ENCODE data around the gene ARL6IP5. TPM values are rescaled to one million over a fixed set of nuclear protein-coding genes. Genes with fewer than 3 reads are reported as not detected.

ARL6IP5 gene
- total and polyA plus RNA-seq, 9 of the 15 experiments (the other 6 are each of a cell fraction or from before 2014, with no cell fraction given) = 10.3 to 54.0 (median 12.7) TPM

DNA sequence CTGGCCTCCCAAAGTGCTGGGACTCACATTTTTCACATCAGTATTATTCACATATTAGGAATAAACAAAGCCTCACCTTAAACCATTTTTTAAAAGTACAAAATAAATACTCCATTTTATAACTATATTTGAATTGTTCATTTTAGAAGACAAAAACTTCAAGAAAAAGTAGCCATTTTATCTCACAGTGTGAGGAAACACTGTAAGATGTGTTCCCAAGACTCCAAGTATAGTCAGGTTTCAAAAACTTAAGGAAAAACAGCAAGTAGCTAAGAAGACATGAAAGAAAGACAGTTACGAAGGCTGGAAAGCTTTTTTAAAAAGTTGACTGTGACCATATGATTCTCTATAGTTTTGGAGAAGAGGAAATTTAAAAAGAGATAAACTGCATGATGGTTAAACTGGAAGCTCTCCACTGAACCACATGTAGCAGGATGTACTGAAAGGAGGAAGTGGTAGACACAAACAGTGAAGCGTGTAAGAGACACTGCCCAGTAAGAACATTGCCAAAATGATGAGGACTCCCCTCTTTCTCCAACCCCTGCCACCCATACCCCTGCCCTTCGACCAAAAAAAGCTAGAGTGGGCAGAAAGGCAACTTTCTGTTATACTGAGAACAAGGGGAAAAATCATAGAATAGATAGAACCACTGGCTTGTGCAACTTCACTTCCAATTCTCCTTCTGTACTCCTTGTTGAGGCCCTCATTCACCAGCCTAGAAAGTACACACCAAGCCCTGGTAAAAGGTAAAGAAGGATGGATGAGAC lies 26.4 kb upstream of the ARL6IP5 start:
- Histone ChIP-seq H3K79me2 (ENCODE audit: control insufficient read depth, insufficient read depth, low read length) (no peaks in the 10 kb centered on the region), H3K36me3 (ENCODE audit: control insufficient read depth, insufficient read depth, low read length) (peaks cover 69% of the 10 kb centered on the region), H3K9me1 (ENCODE audit: control insufficient read depth, insufficient read depth, low read length) (no peaks in the 10 kb centered on the region), H4K20me1 (replicated peaks; ENCODE audit: control insufficient read depth, insufficient read depth, low read length) (no peaks in the 10 kb centered on the region), H3K9me3 (replicated peaks; ENCODE audit: control insufficient read depth, insufficient read depth, low read depth, low read length) (no peaks in the 10 kb centered on the region), H3K27me3 (ENCODE audit: control insufficient read depth in 2 of 2, insufficient read depth in 2 of 2, low read length in 2 of 2) (no peaks in the 10 kb centered on the region), H3K4me2 (ENCODE audit: insufficient read depth, low read length) (no peak overlapping the region), H3K4me1 (replicated peaks in 1 of 2; ENCODE audit: control insufficient read depth in 2 of 2, insufficient read depth in 2 of 2, low read length in 2 of 2) (no peaks in the 10 kb centered on the region), H3K9ac (ENCODE audit: insufficient read depth in 1 of 2, low read depth in 2 of 2, low read length in 2 of 2) (no peak overlapping the region), H3K4me3 (no peak overlapping the region), H2AFZ (ENCODE audit: low read depth, low read length) (no peak overlapping the region), H3K27ac (ENCODE audit: extremely low read depth, low read depth, low read length) (no peak overlapping the region)
- FAIRE-seq (no peak), ATAC-seq (no peak), DNase-seq (ENCODE audit: extremely low read depth in 1 of 4, low spot score in 3 of 4) (no peak)
- no peak for TF ChIP-seq ZNF23 (CRISPR knock-in tag; IDR thresholded peaks at IDR 0.05)
- TF ChIP-seq, protein P1, sequence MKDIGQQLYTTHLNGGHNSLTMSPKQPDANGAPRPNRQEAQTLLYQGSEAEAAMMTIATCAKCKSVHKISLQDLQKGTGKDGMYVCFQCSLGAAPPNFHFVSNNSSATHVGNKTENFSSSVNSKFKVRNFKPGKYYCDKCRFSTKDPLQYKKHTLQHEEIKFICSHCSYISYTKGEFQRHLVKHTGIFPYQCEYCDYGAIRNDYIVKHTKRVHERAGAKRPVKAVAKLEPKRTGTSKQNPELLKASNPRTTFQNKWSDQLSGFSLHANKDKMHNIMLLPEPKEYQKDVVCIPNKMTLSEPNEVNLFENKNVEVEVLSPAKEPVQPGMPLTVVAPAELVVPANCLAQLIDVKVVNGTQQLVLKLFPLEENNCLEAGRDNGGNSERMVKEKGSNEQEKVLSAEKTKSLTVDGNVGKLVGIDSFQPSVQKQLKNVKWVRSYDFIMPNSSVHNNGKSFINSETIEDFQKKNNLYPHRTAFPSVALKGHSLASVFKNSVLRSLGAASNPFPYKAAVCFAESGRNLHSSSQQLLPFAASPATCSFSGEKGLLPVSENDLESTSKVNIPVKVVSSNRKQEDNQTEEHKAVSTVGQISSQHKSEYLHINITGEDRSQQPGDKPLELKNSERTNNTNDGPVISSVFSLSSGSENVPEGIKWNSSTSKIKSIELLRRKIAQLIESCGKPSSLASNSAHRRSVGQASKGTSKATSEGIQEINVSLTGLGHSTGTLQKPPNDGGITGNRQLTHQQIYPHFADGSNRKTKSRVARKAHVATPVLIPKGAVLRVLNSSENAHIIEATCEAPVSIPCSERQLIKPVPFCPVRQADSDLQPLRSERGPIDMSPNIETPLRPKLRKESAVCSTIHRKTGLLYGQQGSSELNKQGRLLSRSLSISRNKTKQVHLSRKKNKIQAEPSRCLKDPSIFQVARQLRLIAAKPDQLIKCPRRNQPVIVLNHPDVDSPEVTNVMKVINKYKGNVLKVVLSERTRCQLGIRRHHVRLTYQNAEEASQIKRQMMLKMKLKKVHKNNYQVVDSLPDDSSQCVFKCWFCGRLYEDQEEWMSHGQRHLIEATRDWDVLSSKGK (CRISPR knock-in tag; IDR thresholded peaks at IDR 0.05) = no peak
- TF ChIP-seq, protein P2, sequence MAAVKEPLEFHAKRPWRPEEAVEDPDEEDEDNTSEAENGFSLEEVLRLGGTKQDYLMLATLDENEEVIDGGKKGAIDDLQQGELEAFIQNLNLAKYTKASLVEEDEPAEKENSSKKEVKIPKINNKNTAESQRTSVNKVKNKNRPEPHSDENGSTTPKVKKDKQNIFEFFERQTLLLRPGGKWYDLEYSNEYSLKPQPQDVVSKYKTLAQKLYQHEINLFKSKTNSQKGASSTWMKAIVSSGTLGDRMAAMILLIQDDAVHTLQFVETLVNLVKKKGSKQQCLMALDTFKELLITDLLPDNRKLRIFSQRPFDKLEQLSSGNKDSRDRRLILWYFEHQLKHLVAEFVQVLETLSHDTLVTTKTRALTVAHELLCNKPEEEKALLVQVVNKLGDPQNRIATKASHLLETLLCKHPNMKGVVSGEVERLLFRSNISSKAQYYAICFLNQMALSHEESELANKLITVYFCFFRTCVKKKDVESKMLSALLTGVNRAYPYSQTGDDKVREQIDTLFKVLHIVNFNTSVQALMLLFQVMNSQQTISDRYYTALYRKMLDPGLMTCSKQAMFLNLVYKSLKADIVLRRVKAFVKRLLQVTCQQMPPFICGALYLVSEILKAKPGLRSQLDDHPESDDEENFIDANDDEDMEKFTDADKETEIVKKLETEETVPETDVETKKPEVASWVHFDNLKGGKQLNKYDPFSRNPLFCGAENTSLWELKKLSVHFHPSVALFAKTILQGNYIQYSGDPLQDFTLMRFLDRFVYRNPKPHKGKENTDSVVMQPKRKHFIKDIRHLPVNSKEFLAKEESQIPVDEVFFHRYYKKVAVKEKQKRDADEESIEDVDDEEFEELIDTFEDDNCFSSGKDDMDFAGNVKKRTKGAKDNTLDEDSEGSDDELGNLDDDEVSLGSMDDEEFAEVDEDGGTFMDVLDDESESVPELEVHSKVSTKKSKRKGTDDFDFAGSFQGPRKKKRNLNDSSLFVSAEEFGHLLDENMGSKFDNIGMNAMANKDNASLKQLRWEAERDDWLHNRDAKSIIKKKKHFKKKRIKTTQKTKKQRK (IDR thresholded peaks at IDR 0.05; ENCODE audit: borderline replicate concordance, low read depth, low read length) = no peak
- no peak for TF ChIP-seq STAT5B (CRISPR knock-in tag; IDR thresholded peaks at IDR 0.05)
- no peak for TF ChIP-seq ZKSCAN1 (IDR thresholded peaks at IDR 0.05; ENCODE audit: low read depth, low read length)
- TF ChIP-seq JUN (IDR thresholded peaks at IDR 0.05; ENCODE audit: borderline replicate concordance, low read depth, low read length) = no peak
- TF ChIP-seq JUN (CRISPR knock-in tag; IDR thresholded peaks at IDR 0.05; ENCODE audit: borderline replicate concordance) = no peak
- TF ChIP-seq ETS2 (tag; IDR thresholded peaks at IDR 0.05; ENCODE audit: borderline replicate concordance, poor library complexity, severe bottlenecking) = no peak
- intact Hi-C loops (cut with micrococcal nuclease) (no loop called here), in situ Hi-C loops (cut with MboI) (no loop called here)
- POLR2A ChIA-PET = interaction anchor here (0.6 kb wide), 1 partner anchor 10 kb away, joined by 3 read pairs; no protein-coding TSS in a partner anchor
- WGBS (ENCODE audit: insufficient coverage, low coverage, missing lambda C conversion rate) = 86% methylated on average over 2 of the region's 3 CpGs
- BruUV-seq (replicated peaks) = no TSS peak
- CTCF ChIA-PET (ENCODE audit: low intra/inter-chr PET ratio) = no interaction called here

All from K562 (cell line).